Measurements from ENCODE around the gene ATG2A.

GRCh38 chr11:64848826-64849597, 68.0 kb downstream of the ATG2A start:
- no peak for TF ChIP-seq CTCF (IDR thresholded peaks at IDR 0.05)
- no peak for TF ChIP-seq EP300 (IDR thresholded peaks at IDR 0.05)
